HT1080 (cell line): ENCODE measurements around the gene ZNG1F. TPM values are rescaled to one million over a fixed set of nuclear protein-coding genes. Genes with fewer than 3 reads are reported as not detected.
"Not testable (repeated sequence)": the region's sequence is repeated elsewhere in the genome, so short reads cannot be mapped to it uniquely, and the experiment has no call there.

ENCODE experiments used
- DNase-seq: peaks from one replicate; pipeline ENCODE4 v3.0.0-alpha.2; 2015; ENCODE audit warnings: low read depth
- small RNA-seq: library from RNA; depleted of rRNA; stranded (forward); fragments of <200 nt; gene quantifications from one replicate; pipeline ENCODE3, GENCODE V24; 2014
- total RNA-seq: library from RNA; depleted of rRNA; stranded (reverse); fragments of >200 nt; shearing (Covaris generic); gene quantifications from 2 replicates; pipeline ENCODE4 v1.2.3, GENCODE V29; 2014; rRNA removed

ZNG1F gene
- total RNA-seq, 1 experiment from 2014 or later: 2.0 TPM

GRCh38 chr9:41087157-41087780 is 101.8 kb downstream of the ZNG1F start:
- not testable (repeated sequence) for DNase-seq

- not testable (repeated sequence) for DNase-seq
These were observed 102.4 kb downstream of the ZNG1F start for GRCh38 chr9:41086685-41087084.

GRCh38 chr9:41086215-41086614 is 102.9 kb downstream of the ZNG1F start:
- DNase-seq: not testable (repeated sequence)

GRCh38 chr9:41082358-41082757 is 106.8 kb downstream of the ZNG1F start:
- DNase-seq: not testable (repeated sequence)

Small RNA genes lying within 50 kb of the gene (small RNA-seq; reads per million reads assigned to genes)
- gene MIR4477A: not detected
- not detected for gene RNA5SP530

Other genes starting within 250 kb of the ZNG1F start
- 0.13 TPM in 1 of 2 replicates, not detected in the other for gene FOXD4L6, start 60.6 kb downstream of the ZNG1F start, total RNA-seq